A549 (cell line): Measurements from ENCODE around the gene CHST7. TPM values are rescaled to one million over a fixed set of nuclear protein-coding genes. Genes with fewer than 3 reads are reported as not detected.
A peak's percentile ranks its signal among the peaks of the same experiment; 100 is the strongest.

Experiments used
- ATAC-seq, 2 experiments: fragments of 200-7000 bp in 1 of 2; fragments of >200 bp in 1 of 2; cut with Nextera tagmentation in 1 of 2; cut with Tn5 transposase in 1 of 2; 3 replicates each; pipeline versions ENCODE4 v1.8.0 to v1.9.1; 2018 to 2020; ENCODE audit warnings: mild to moderate bottlenecking in 1 of 2, moderate library complexity in 1 of 2
- CTCF ChIA-PET: fragments of 300-600 bp; sonication (Branson Sonifier 250); formaldehyde crosslinking; extraction: SDS; loops from one replicate; lab custom pipeline; 2021; ENCODE audit warnings: antibody characterized with exemption, inconsistent platforms; lab: Yijun Ruan, JAX
- POLR2A ChIA-PET: fragments of 350-600 bp; formaldehyde crosslinking; extraction: SDS; loops from one replicate; lab custom pipeline; 2021; ENCODE audit warnings: antibody characterized with exemption, inconsistent platforms; lab: Yijun Ruan, JAX
- DNase-seq, 2 experiments: peaks; one replicate each; pipeline versions ENCODE4 v3.0.0 to v3.0.0-alpha.2; 2011 to 2016; ENCODE audit warnings: low read depth in 1 of 2, low spot score in 1 of 2
- FAIRE-seq: peaks from 2 replicates; lab custom pipeline; 2011; peaks lifted over from hg19 to GRCh38; lab: Jason Lieb, UNC
- H3K27ac ChIP-seq, 2 experiments: fragments of >200 bp; sonication (Bioruptor Twin); formaldehyde crosslinking; 3 replicates each; pipeline ENCODE4 v1.5.1; 2016 to 2017
- H3K4me1 ChIP-seq: fragments of >200 bp; sonication (Bioruptor Twin); formaldehyde crosslinking; 3 replicates; pipeline ENCODE4 v1.6.1; 2016
- H3K4me2 ChIP-seq: fragments of >200 bp; sonication (Bioruptor Twin); formaldehyde crosslinking; 3 replicates; pipeline ENCODE4 v1.6.1; 2016
- H3K4me3 ChIP-seq: fragments of >200 bp; sonication (Bioruptor Twin); formaldehyde crosslinking; 3 replicates; pipeline ENCODE4 v1.5.1; 2016
- H3K9me3 ChIP-seq: fragments of >200 bp; sonication (Bioruptor Twin); formaldehyde crosslinking; 3 replicates; pipeline ENCODE4 v1.6.1; 2016
- BHLHE40 ChIP-seq: IDR thresholded peaks from 2 replicates; pipeline ENCODE4 v1.6.1; 2012; ENCODE audit warnings: low read depth, low read length, inconsistent platforms
- CEBPB ChIP-seq, 2 experiments: fragments of >200 bp in 1 of 2; sonication (Bioruptor Twin) in 1 of 2; formaldehyde crosslinking in 1 of 2; IDR thresholded peaks; 2 replicates each; pipeline ENCODE4 v1.6.1; 2012 to 2016
- EHF ChIP-seq: fragments of 250-450 bp; sonication (Bioruptor Pico); IDR thresholded peaks from 2 replicates; pipeline ENCODE4 v1.5.0; 2020; ENCODE audit warnings: mild to moderate bottlenecking
- EHMT2 ChIP-seq: fragments of 200-600 bp; sonication (generic); IDR thresholded peaks from 2 replicates; pipeline ENCODE4 v1.6.1; 2016; ENCODE audit warnings: antibody characterized with exemption, low read depth, mild to moderate bottlenecking, moderate library complexity
- ESRRA ChIP-seq: fragments of 150-350 bp; IDR thresholded peaks from 2 replicates; pipeline ENCODE4 v1.6.1; 2014; ENCODE audit warnings: mild to moderate bottlenecking, low read length, borderline replicate concordance
- GATA3 ChIP-seq: IDR thresholded peaks from 2 replicates; pipeline ENCODE4 v1.6.1; 2012; ENCODE audit warnings: borderline replicate concordance
- HEYL ChIP-seq: fragments of 250-450 bp; sonication (Bioruptor Pico); IDR thresholded peaks from 2 replicates; pipeline ENCODE4 v1.8.0; 2021; ENCODE audit warnings: mild to moderate bottlenecking, moderate library complexity
- HOXA7 ChIP-seq: fragments of 250-450 bp; sonication (Bioruptor Pico); IDR thresholded peaks from 2 replicates; pipeline ENCODE4 v1.5.0; 2020; ENCODE audit warnings: mild to moderate bottlenecking, moderate library complexity
- HOXB5 ChIP-seq: fragments of 250-450 bp; sonication (Bioruptor Pico); IDR thresholded peaks from 2 replicates; pipeline ENCODE4 v1.5.0; 2020; ENCODE audit warnings: mild to moderate bottlenecking, moderate library complexity
- KDM1A ChIP-seq: fragments of 200-600 bp; sonication (generic); IDR thresholded peaks from 2 replicates; pipeline ENCODE4 v1.6.1; 2016; ENCODE audit warnings: low read depth, mild to moderate bottlenecking
- MAFK ChIP-seq: fragments of 450-650 bp; IDR thresholded peaks from 2 replicates; pipeline ENCODE4 v1.6.1; 2014; ENCODE audit not compliant: partially characterized antibody
- MAZ ChIP-seq: fragments of 150-350 bp; IDR thresholded peaks from 2 replicates; pipeline ENCODE4 v1.6.1; 2014; ENCODE audit warnings: antibody characterized with exemption, low read depth, low read length, borderline replicate concordance
- NPAS2 ChIP-seq: fragments of 250-450 bp; sonication (Bioruptor Pico); IDR thresholded peaks from 2 replicates; pipeline ENCODE4 v1.8.0; 2022; ENCODE audit warnings: mild to moderate bottlenecking, moderate library complexity, borderline replicate concordance
- NR3C1 ChIP-seq: fragments of >200 bp; sonication (Bioruptor Twin); formaldehyde crosslinking; IDR thresholded peaks from 3 replicates; pipeline ENCODE4 v1.6.1; 2017
- PHF8 ChIP-seq: fragments of 200-600 bp; sonication (generic); IDR thresholded peaks from 2 replicates; pipeline ENCODE4 v1.6.1; 2016; ENCODE audit warnings: low read depth, mild to moderate bottlenecking, antibody characterized with exemption, moderate library complexity, borderline replicate concordance
- POLR2AphosphoS2 ChIP-seq: conservative IDR thresholded peaks from 2 replicates; pipeline ENCODE4 v1.6.1; 2012; ENCODE audit warnings: low read length, improper control_type of control experiment, inconsistent platforms
- RAD21 ChIP-seq, 2 experiments: fragments of >200 bp in 1 of 2; sonication (Bioruptor Twin) in 1 of 2; formaldehyde crosslinking in 1 of 2; IDR thresholded peaks in 1 of 2; conservative IDR thresholded peaks in 1 of 2; 2 replicates in 1 of 2; 3 replicates in 1 of 2; pipeline ENCODE4 v1.6.1; 2012 to 2018; ENCODE audit warnings: inconsistent platforms in 1 of 2
- RARB ChIP-seq: fragments of 250-450 bp; sonication (Bioruptor Pico); IDR thresholded peaks from 2 replicates; pipeline ENCODE4 v1.8.0; 2021; ENCODE audit warnings: mild to moderate bottlenecking, moderate library complexity
- RCOR1 ChIP-seq: fragments of 150-350 bp; IDR thresholded peaks from 2 replicates; pipeline ENCODE4 v1.6.1; 2014; ENCODE audit warnings: antibody characterized with exemption, low read length, low read depth
- SREBF2 ChIP-seq: fragments of 450-650 bp; IDR thresholded peaks from 2 replicates; pipeline ENCODE4 v1.6.1; 2014; ENCODE audit warnings: mild to moderate bottlenecking, moderate library complexity
- TFCP2L1 ChIP-seq: fragments of 250-450 bp; sonication (Bioruptor Pico); IDR thresholded peaks from 2 replicates; pipeline ENCODE4 v1.5.0; 2021; ENCODE audit warnings: mild to moderate bottlenecking
- ZFP36 ChIP-seq: fragments of 450-650 bp; IDR thresholded peaks from 2 replicates; pipeline ENCODE4 v1.6.1; 2014; ENCODE audit warnings: borderline replicate concordance; ENCODE audit not compliant: partially characterized antibody
- ZNF302 ChIP-seq: fragments of 250-450 bp; sonication (Bioruptor Pico); IDR thresholded peaks from 2 replicates; pipeline ENCODE4 v1.9.0; 2021; ENCODE audit warnings: inconsistent platforms, mild to moderate bottlenecking, moderate library complexity
- WGBS: methylation state at CpG from one replicate; pipeline ENCODE4 v1.1.6; 2017; ENCODE audit errors: missing lambda C conversion rate; 5-methylcytosine and 5-hydroxymethylcytosine counted together
- polyA plus RNA-seq, 4 experiments: library from polyadenylated mRNA; depleted of rRNA in 3 of 4; stranded (reverse); fragments of >200 nt; fragmentation: RNase III in 1 of 4; extraction: RNeasy Plus Mini Kit Qiagen cat#74134 plus additional on column Dnase treatment in 1 of 4; gene quantifications; 2 replicates in 3 of 4; 3 replicates in 1 of 4; pipeline ENCODE4 v1.2.3, GENCODE V29; 2011 to 2017
- TF ChIP-seq, protein P1 (sequence below): fragments of >200 bp; sonication (Bioruptor Twin); formaldehyde crosslinking; IDR thresholded peaks from 3 replicates; pipeline ENCODE4 v1.6.1; 2016
- TF ChIP-seq, protein P2 (sequence below): fragments of 250-450 bp; sonication (Bioruptor Pico); IDR thresholded peaks from 2 replicates; pipeline ENCODE4 v1.5.0; 2020; ENCODE audit warnings: low read depth, mild to moderate bottlenecking, moderate library complexity
- TF ChIP-seq, protein P3 (sequence below): fragments of >200 bp; sonication (Bioruptor Twin); formaldehyde crosslinking; IDR thresholded peaks from 3 replicates; pipeline ENCODE4 v1.5.1; 2016
- TF ChIP-seq, protein P4 (sequence below): fragments of 150-350 bp; IDR thresholded peaks from 2 replicates; pipeline ENCODE4 v1.6.1; 2014; ENCODE audit warnings: low read depth, mild to moderate bottlenecking, low read length

CHST7 gene
- polyA plus RNA-seq, 2 of the 4 experiments (the other 2 are of a cell fraction), result 6.5 to 18.8 TPM

DNA sequence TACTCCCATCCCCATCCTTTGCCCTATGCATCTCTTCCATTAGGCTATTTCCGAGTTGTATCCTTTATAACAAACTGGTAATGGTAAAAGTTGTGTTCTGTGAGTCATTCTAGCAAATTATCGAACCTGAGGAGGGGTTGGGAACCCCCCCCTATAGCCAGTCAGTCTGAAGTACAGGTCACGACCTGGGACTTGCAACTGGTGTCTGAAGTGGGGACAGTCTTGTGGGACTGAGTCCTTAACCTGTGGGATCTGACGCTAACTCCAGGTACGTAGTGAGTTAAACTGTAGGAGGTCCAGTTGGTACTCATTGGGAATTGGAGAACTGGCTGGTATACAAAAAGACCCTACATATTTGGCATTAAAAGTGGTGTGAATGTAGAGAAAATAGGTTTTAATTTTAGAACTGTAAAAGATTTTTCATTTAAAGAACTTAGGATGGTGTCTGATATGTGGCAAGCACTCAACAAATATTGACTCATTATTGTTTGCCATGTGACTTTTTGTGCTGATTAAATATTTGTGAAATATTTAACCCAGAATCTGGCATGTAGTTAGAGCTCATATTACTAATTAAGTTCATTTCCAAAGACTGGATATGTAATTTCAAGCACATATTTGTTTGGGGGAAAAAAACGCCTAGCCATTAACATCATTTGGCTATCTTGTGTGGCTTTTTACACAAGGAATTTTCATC is 50.7 kb downstream of the CHST7 start:
- FAIRE-seq (no peak), ATAC-seq (no peak), DNase-seq (no peak)
- Histone ChIP-seq H3K9me3 (0 out of 3 replicates have a peak, but pooled peaks cover 2% of the 10 kb centered on the region), H3K4me1 (peaks cover 13% of the 10 kb centered on the region), H3K4me3 (no peak overlapping the region), H3K27ac (peak overlapping the region in 1 of 2 experiments; percentile 57; a peak in 2 of 6 replicates), H3K4me2 (peak overlapping the region; percentile 56)
- POLR2A ChIA-PET, result no interaction called here
- TF ChIP-seq GATA3 (no peak), HEYL (CRISPR knock-in tag) (no peak), ZFP36 (no peak)
- TF ChIP-seq, protein P1, sequence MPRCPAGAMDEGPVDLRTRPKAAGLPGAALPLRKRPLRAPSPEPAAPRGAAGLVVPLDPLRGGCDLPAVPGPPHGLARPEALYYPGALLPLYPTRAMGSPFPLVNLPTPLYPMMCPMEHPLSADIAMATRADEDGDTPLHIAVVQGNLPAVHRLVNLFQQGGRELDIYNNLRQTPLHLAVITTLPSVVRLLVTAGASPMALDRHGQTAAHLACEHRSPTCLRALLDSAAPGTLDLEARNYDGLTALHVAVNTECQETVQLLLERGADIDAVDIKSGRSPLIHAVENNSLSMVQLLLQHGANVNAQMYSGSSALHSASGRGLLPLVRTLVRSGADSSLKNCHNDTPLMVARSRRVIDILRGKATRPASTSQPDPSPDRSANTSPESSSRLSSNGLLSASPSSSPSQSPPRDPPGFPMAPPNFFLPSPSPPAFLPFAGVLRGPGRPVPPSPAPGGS, result no peak
- TF ChIP-seq, protein P2, sequence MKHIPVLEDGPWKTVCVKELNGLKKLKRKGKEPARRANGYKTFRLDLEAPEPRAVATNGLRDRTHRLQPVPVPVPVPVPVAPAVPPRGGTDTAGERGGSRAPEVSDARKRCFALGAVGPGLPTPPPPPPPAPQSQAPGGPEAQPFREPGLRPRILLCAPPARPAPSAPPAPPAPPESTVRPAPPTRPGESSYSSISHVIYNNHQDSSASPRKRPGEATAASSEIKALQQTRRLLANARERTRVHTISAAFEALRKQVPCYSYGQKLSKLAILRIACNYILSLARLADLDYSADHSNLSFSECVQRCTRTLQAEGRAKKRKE (CRISPR knock-in tag), result no peak
- CTCF ChIA-PET, result interaction anchor here (0.6 to 0.9 kb wide), 3 partner anchors 18 to 173 kb away, joined by 3 read pairs; no protein-coding TSS in a partner anchor
- 55% methylated on average over 6 of the region's 6 CpGs for WGBS

DNA sequence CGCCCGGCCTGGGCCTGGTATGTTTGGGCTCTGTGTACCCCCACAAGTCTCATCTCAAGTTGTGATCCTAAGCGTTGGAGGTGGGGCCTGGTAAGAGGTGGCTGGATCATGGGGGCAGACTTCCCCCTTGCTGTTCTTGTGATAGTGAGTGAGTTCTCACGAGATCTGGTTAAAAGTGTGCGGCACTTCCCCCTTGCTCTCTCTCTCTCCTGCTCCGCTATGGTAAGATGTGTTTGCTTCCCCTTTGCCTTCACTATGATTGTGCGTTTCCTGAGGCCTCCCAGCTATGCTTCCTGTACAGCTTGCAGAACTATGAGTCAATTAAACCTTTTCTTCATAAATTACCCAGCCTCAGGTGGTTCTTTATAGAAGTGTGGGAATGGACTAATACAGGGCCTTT is 53.0 kb downstream of the CHST7 start:
- CTCF ChIA-PET, result no interaction called here
- Histone ChIP-seq H3K4me3 (no peak overlapping the region), H3K27ac (no peak overlapping the region), H3K9me3 (no peaks in the 10 kb centered on the region), H3K4me1 (peaks cover 13% of the 10 kb centered on the region), H3K4me2 (no peak overlapping the region)
- FAIRE-seq (no peak), DNase-seq (no peak), ATAC-seq (no peak)
- TF ChIP-seq TFCP2L1 (no peak), HOXA7 (CRISPR knock-in tag) (no peak), POLR2AphosphoS2 (no peak), KDM1A (no peak), CEBPB (IDR thresholded peaks at IDR 0.05) (no peak), NR3C1 (no peak), RAD21 (conservative IDR thresholded peaks at IDR 0.05 in 1 of 2, IDR thresholded peaks at IDR 0.05 in 1 of 2) (no peak), RARB (CRISPR knock-in tag) (no peak), ESRRA (no peak), PHF8 (no peak), GATA3 (no peak)
- 90% methylated on average over 7 of the region's 7 CpGs for WGBS
- POLR2A ChIA-PET, result no interaction called here

DNA sequence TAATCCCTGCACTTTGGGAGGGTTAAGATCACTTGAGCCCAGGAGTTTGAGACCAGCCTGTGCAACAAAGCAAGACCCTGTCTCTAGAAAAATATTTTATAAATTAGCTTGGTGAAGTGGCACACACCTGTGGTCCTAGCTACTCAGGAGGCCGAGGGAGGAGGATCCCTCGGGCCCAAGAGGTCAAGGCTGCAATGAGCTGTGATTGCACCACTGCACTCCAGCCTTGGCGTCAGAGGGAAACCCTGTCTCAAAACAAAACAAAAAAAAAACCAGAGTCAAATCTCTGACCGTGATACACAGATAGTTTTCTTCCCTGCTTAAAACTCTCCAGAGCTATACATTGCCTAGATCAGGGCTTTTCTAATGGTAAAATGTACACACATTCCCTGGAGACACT is 53.5 kb downstream of the CHST7 start:
- H3K4me1 ChIP-seq, result peaks cover 13% of the 10 kb centered on the region
- ATAC-seq, result no peak
- H3K4me2 ChIP-seq, result no peak overlapping the region
- DNase-seq, result no peak
- H3K9me3 ChIP-seq, result no peaks in the 10 kb centered on the region
- H3K27ac ChIP-seq, result no peak overlapping the region
- H3K4me3 ChIP-seq, result no peak overlapping the region
- 87% methylated on average over 4 of the region's 4 CpGs for WGBS
- no peak for FAIRE-seq
- ChIA-PET CTCF (no interaction called here), POLR2A (no interaction called here)
- no peak for TF ChIP-seq KDM1A
- no peak for TF ChIP-seq MAFK
- TF ChIP-seq RCOR1, result no peak
- no peak for TF ChIP-seq MAZ
- TF ChIP-seq ZNF302, result no peak
- no peak for TF ChIP-seq CEBPB (IDR thresholded peaks at IDR 0.05)
- TF ChIP-seq, protein P3, sequence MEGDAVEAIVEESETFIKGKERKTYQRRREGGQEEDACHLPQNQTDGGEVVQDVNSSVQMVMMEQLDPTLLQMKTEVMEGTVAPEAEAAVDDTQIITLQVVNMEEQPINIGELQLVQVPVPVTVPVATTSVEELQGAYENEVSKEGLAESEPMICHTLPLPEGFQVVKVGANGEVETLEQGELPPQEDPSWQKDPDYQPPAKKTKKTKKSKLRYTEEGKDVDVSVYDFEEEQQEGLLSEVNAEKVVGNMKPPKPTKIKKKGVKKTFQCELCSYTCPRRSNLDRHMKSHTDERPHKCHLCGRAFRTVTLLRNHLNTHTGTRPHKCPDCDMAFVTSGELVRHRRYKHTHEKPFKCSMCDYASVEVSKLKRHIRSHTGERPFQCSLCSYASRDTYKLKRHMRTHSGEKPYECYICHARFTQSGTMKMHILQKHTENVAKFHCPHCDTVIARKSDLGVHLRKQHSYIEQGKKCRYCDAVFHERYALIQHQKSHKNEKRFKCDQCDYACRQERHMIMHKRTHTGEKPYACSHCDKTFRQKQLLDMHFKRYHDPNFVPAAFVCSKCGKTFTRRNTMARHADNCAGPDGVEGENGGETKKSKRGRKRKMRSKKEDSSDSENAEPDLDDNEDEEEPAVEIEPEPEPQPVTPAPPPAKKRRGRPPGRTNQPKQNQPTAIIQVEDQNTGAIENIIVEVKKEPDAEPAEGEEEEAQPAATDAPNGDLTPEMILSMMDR, result no peak
- TF ChIP-seq EHMT2, result no peak
- no peak for TF ChIP-seq HOXB5 (CRISPR knock-in tag)
- TF ChIP-seq EHF, result no peak
- no peak for TF ChIP-seq NPAS2 (CRISPR knock-in tag)
- no peak for TF ChIP-seq PHF8
- TF ChIP-seq BHLHE40, result no peak
- TF ChIP-seq, protein P4, sequence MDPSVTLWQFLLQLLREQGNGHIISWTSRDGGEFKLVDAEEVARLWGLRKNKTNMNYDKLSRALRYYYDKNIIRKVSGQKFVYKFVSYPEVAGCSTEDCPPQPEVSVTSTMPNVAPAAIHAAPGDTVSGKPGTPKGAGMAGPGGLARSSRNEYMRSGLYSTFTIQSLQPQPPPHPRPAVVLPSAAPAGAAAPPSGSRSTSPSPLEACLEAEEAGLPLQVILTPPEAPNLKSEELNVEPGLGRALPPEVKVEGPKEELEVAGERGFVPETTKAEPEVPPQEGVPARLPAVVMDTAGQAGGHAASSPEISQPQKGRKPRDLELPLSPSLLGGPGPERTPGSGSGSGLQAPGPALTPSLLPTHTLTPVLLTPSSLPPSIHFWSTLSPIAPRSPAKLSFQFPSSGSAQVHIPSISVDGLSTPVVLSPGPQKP, result no peak
- TF ChIP-seq, protein P1, result no peak
- TF ChIP-seq ZFP36, result no peak
- no peak for TF ChIP-seq SREBF2
